Measurements from ENCODE around the gene ADAMTS18.

- TF ChIP-seq, protein P1, sequence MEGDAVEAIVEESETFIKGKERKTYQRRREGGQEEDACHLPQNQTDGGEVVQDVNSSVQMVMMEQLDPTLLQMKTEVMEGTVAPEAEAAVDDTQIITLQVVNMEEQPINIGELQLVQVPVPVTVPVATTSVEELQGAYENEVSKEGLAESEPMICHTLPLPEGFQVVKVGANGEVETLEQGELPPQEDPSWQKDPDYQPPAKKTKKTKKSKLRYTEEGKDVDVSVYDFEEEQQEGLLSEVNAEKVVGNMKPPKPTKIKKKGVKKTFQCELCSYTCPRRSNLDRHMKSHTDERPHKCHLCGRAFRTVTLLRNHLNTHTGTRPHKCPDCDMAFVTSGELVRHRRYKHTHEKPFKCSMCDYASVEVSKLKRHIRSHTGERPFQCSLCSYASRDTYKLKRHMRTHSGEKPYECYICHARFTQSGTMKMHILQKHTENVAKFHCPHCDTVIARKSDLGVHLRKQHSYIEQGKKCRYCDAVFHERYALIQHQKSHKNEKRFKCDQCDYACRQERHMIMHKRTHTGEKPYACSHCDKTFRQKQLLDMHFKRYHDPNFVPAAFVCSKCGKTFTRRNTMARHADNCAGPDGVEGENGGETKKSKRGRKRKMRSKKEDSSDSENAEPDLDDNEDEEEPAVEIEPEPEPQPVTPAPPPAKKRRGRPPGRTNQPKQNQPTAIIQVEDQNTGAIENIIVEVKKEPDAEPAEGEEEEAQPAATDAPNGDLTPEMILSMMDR (tag by site-specific recombination; IDR thresholded peaks at IDR 0.05): no peak
- no peak for TF ChIP-seq GLIS1 (tag by site-specific recombination; IDR thresholded peaks at IDR 0.05)
- TF ChIP-seq, protein P2, sequence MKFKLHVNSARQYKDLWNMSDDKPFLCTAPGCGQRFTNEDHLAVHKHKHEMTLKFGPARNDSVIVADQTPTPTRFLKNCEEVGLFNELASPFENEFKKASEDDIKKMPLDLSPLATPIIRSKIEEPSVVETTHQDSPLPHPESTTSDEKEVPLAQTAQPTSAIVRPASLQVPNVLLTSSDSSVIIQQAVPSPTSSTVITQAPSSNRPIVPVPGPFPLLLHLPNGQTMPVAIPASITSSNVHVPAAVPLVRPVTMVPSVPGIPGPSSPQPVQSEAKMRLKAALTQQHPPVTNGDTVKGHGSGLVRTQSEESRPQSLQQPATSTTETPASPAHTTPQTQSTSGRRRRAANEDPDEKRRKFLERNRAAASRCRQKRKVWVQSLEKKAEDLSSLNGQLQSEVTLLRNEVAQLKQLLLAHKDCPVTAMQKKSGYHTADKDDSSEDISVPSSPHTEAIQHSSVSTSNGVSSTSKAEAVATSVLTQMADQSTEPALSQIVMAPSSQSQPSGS (tag by site-specific recombination; IDR thresholded peaks at IDR 0.05; ENCODE audit: low read depth): peak; percentile 79
- TF ChIP-seq ZBTB7A (tag by site-specific recombination; IDR thresholded peaks at IDR 0.05; ENCODE audit: low read depth): no peak
- TF ChIP-seq ZNF391 (tag by site-specific recombination; IDR thresholded peaks at IDR 0.05; ENCODE audit: borderline replicate concordance, low read depth): no peak
- TF ChIP-seq ZNF660 (tag by site-specific recombination; IDR thresholded peaks at IDR 0.05): no peak
- TF ChIP-seq, protein P3, sequence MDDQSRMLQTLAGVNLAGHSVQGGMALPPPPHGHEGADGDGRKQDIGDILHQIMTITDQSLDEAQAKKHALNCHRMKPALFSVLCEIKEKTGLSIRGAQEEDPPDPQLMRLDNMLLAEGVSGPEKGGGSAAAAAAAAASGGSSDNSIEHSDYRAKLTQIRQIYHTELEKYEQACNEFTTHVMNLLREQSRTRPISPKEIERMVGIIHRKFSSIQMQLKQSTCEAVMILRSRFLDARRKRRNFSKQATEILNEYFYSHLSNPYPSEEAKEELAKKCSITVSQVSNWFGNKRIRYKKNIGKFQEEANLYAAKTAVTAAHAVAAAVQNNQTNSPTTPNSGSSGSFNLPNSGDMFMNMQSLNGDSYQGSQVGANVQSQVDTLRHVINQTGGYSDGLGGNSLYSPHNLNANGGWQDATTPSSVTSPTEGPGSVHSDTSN (CRISPR knock-in tag; IDR thresholded peaks at IDR 0.05): no peak
- no peak for TF ChIP-seq REST (tag by site-specific recombination; IDR thresholded peaks at IDR 0.05)
- TF ChIP-seq ZBTB8A (tag by site-specific recombination; IDR thresholded peaks at IDR 0.05): no peak
- TF ChIP-seq PRDM10 (tag by site-specific recombination; IDR thresholded peaks at IDR 0.05): no peak
- TF ChIP-seq ZNF140 (tag by site-specific recombination; IDR thresholded peaks at IDR 0.05): no peak
- no peak for TF ChIP-seq ZNF324 (tag by site-specific recombination; IDR thresholded peaks at IDR 0.05)
Observed at GRCh38 chr16:77422196-77422784, 12.5 kb downstream of the ADAMTS18 start.

All from HEK293 (cell line).